ENCODE measurements around the gene ASAP3. TPM values are rescaled to one million over a fixed set of nuclear protein-coding genes. Genes with fewer than 3 reads are reported as not detected.

Gene ASAP3
- total and polyA plus RNA-seq, 2 of the 13 experiments (the other 11 are each of a cell fraction or from before 2014, with no cell fraction given): 32.6 to 37.0 TPM

GRCh38 chr1:23459338-23459757 lies 24.6 kb downstream of the ASAP3 start (continued):
- no peak for TF ChIP-seq ZNF292 (CRISPR knock-in tag; IDR thresholded peaks at IDR 0.05; ENCODE audit: borderline replicate concordance, low read depth)
- no peak for TF ChIP-seq CSRNP2 (CRISPR knock-in tag; conservative IDR thresholded peaks at IDR 0.05; ENCODE audit: low read depth)
- no peak for TF ChIP-seq CREB1 (IDR thresholded peaks at IDR 0.05)
- TF ChIP-seq CREB1 (CRISPR knock-in tag; IDR thresholded peaks at IDR 0.05): peak; percentile 51; the same call in 1 of the 2 replicates
- TF ChIP-seq, protein P1, sequence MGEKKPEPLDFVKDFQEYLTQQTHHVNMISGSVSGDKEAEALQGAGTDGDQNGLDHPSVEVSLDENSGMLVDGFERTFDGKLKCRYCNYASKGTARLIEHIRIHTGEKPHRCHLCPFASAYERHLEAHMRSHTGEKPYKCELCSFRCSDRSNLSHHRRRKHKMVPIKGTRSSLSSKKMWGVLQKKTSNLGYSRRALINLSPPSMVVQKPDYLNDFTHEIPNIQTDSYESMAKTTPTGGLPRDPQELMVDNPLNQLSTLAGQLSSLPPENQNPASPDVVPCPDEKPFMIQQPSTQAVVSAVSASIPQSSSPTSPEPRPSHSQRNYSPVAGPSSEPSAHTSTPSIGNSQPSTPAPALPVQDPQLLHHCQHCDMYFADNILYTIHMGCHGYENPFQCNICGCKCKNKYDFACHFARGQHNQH (CRISPR knock-in tag; IDR thresholded peaks at IDR 0.05): no peak
- no peak for TF ChIP-seq HES4 (CRISPR knock-in tag; IDR thresholded peaks at IDR 0.05; ENCODE audit: borderline replicate concordance)
- no peak for TF ChIP-seq GZF1 (CRISPR knock-in tag; IDR thresholded peaks at IDR 0.05)
- TF ChIP-seq ZNF792 (CRISPR knock-in tag; IDR thresholded peaks at IDR 0.05): 0 out of 2 replicates have a peak, but pooled peaks have one; percentile 55
- TF ChIP-seq ZBTB33 (CRISPR knock-in tag; IDR thresholded peaks at IDR 0.05): peak; percentile 69; the same call in 1 of the 2 replicates
- no peak for TF ChIP-seq NFKB2 (CRISPR knock-in tag; IDR thresholded peaks at IDR 0.05; ENCODE audit: borderline replicate concordance)
- peak; percentile 71 for TF ChIP-seq PAXIP1 (CRISPR knock-in tag; conservative IDR thresholded peaks at IDR 0.05)
- TF ChIP-seq, protein P2, sequence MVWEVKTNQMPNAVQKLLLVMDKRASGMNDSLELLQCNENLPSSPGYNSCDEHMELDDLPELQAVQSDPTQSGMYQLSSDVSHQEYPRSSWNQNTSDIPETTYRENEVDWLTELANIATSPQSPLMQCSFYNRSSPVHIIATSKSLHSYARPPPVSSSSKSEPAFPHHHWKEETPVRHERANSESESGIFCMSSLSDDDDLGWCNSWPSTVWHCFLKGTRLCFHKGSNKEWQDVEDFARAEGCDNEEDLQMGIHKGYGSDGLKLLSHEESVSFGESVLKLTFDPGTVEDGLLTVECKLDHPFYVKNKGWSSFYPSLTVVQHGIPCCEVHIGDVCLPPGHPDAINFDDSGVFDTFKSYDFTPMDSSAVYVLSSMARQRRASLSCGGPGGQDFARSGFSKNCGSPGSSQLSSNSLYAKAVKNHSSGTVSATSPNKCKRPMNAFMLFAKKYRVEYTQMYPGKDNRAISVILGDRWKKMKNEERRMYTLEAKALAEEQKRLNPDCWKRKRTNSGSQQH (CRISPR knock-in tag; IDR thresholded peaks at IDR 0.05; ENCODE audit: low read depth): peak; percentile 70; the same call in 1 of the 2 replicates
- no peak for TF ChIP-seq FIP1L1 (IDR thresholded peaks at IDR 0.05; ENCODE audit: borderline replicate concordance, insufficient read depth, low read depth, low read length)
- no peak for TF ChIP-seq PPARG (CRISPR knock-in tag; conservative IDR thresholded peaks at IDR 0.05)
- TF ChIP-seq KDM5A (IDR thresholded peaks at IDR 0.05; ENCODE audit: borderline replicate concordance, low read length): no peak
- TF ChIP-seq, protein P3, sequence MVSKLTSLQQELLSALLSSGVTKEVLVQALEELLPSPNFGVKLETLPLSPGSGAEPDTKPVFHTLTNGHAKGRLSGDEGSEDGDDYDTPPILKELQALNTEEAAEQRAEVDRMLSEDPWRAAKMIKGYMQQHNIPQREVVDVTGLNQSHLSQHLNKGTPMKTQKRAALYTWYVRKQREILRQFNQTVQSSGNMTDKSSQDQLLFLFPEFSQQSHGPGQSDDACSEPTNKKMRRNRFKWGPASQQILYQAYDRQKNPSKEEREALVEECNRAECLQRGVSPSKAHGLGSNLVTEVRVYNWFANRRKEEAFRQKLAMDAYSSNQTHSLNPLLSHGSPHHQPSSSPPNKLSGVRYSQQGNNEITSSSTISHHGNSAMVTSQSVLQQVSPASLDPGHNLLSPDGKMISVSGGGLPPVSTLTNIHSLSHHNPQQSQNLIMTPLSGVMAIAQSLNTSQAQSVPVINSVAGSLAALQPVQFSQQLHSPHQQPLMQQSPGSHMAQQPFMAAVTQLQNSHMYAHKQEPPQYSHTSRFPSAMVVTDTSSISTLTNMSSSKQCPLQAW (CRISPR knock-in tag; IDR thresholded peaks at IDR 0.05): 0 out of 2 replicates have a peak, but pooled peaks have one; percentile 63
- peak; percentile 65; the same call in 1 of the 2 replicates for TF ChIP-seq ZNF644 (CRISPR knock-in tag; IDR thresholded peaks at IDR 0.05; ENCODE audit: low read depth)
- no peak for TF ChIP-seq ZNF7 (CRISPR knock-in tag; IDR thresholded peaks at IDR 0.05)

All from HepG2 (cell line).